Hematopoietic multipotent progenitor cell treated with erythropoietin and hydrocortisone succinate and interleukin-3 and kit ligand, for 6 days (in vitro differentiated cells): ENCODE data around the gene PROSER3.

Source experiments
- DNase-seq: peaks from one replicate; pipeline ENCODE4 v3.0.0-alpha.2; 2015

The PROSER3 gene

DNA sequence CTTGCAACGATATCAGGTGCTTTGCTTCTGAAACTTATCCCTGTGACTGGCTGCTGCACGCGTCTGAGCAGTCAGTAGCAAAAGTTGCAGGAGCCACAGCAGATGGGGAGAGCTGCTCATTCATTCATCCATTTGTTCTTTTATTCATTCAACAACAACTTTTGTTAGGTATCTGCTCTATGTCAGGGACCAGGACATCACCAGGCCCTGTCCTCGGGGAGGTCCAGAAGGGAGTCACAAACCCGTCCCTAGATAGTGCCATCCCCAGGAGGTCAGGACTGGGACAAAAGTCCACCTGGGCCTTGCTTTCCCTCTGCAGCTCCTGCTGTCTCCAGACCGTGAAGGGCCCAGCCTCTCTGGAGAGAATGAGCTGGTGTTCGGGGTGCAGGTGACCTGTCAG is 20.0 kb downstream of the PROSER3 start:
- no peak for DNase-seq

DNA sequence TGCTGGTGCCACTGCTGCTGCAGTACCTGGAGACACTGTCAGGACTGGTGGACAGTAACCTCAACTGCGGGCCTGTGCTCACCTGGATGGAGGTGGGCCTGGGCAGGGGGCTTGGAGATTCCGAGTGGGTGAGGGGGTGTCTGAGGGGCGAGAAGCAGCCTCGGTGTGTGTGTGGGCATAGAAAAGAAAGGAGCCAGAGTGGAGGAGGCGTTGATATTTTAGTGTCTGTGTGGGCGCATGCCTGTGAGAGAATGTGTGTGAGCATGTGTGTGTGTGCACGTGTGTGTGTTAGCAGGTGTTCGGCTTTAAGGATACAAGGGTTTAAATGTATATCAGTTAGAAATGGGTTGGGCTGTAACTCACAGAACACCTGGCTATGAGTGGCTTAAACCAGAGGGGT is 21.1 kb downstream of the PROSER3 start:
- no peak for DNase-seq

DNA sequence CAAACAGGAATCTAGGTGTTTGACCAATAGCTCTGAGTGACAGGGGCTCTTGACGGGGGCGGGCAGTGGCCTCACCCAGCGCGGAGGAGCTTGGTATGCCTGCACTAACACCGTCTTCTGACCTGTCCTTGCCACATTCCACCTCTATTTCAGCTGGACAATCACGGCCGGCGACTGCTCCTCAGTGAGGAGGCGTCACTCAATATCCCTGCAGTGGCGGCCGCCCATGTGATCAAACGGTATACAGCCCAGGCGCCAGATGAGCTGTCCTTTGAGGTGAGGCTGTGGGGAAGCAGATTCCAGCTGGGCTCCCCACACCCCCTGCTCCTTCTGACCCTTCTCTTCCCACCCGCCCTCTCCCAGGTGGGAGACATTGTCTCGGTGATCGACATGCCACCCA is 22.1 kb downstream of the PROSER3 start:
- DNase-seq = no peak

DNA sequence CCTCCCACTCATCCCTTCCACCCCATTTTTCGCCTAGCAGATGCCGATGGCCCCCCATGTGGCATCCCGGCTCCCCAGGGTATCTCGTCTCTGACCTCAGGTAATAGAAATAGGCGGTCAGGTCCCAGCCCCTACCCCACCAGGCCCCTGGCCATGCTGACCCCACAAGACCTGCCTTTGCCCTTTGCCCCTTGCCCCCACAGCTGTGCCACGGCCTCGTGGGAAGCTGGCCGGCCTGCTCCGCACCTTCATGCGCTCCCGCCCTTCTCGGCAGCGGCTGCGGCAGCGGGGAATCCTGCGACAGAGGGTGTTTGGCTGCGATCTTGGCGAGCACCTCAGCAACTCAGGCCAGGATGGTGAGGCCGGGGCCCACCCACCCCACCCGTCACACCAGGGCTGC is 22.7 kb downstream of the PROSER3 start:
- no peak for DNase-seq

DNA sequence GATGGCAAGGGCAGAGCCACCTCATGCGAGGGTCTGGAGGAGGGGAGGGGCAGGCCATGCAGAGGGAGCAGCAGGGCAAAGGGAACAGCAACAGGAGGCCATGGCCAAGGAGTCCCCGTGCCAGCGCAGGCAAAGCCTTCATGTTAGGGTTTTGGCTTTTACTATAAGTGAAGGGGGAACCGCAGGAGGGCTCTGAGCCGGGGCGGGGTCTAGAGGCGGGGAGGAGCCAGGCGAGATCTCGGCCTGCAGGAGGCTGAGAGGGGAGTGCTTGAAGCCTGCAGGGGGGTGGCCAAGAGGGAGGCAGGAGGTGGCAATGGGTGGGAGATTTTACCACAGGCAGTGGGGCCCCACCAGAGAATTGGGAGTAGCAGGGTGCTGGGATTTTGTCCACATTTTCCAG is 23.7 kb downstream of the PROSER3 start:
- DNase-seq = no peak

DNA sequence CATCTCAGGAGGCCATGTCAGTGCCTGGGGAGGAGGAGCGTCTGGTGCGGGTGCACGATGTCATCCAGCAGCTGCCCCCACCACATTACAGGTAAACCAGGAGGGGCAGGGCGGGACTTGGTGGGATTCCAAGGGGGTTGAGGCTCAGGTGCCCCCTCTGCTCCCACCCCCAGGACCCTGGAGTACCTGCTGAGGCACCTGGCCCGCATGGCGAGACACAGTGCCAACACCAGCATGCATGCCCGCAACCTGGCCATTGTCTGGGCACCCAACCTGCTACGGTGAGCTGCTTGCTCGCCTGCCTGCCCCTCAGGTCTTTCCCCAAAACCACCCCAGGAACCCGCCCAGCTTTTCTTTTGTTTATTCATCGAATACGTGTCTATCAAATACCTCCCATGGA is 24.6 kb downstream of the PROSER3 start:
- no peak for DNase-seq

DNA sequence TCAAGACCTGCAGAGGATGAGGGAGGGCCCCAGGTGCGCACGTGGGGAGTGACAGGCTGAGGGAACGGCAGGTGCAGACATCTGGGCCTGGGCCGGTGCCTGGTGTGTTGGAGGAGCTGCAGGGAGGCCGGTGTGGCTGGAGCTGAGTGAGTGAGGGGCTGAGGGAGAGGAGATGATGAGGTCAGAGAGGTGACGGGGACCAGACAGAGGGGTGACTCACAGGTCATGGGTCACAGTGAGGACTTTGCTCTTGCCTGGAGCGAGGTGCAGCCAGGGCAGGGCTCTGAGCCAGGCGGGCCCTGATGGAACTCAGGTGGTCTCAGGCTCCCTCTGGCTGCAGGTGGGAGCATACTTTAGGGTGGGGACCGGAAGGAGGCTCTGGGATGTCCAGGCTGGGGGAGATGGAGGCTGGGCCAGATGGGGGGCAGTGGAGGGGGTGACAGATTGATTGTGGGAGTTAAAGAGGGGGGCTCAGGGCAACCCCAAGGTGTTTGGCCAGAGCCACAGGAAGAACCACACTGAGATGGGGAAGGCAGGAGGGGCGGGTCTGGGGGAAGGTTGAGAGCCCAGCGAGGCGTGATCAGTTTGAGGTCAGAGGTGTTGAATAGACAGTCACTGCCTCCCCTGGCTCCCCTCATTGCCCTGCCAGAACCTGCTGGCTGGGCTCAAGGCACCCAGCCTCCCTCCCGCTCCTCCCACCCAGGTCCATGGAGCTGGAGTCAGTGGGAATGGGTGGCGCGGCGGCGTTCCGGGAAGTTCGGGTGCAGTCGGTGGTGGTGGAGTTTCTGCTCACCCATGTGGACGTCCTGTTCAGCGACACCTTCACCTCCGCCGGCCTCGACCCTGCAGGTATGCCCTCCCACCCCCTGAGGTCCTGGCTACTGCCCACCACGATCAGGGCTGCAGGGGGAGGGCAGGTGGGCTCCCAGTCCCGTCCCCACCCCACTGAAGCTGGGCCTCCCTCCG is 25.8 kb downstream of the PROSER3 start:
- DNase-seq = no peak

DNA sequence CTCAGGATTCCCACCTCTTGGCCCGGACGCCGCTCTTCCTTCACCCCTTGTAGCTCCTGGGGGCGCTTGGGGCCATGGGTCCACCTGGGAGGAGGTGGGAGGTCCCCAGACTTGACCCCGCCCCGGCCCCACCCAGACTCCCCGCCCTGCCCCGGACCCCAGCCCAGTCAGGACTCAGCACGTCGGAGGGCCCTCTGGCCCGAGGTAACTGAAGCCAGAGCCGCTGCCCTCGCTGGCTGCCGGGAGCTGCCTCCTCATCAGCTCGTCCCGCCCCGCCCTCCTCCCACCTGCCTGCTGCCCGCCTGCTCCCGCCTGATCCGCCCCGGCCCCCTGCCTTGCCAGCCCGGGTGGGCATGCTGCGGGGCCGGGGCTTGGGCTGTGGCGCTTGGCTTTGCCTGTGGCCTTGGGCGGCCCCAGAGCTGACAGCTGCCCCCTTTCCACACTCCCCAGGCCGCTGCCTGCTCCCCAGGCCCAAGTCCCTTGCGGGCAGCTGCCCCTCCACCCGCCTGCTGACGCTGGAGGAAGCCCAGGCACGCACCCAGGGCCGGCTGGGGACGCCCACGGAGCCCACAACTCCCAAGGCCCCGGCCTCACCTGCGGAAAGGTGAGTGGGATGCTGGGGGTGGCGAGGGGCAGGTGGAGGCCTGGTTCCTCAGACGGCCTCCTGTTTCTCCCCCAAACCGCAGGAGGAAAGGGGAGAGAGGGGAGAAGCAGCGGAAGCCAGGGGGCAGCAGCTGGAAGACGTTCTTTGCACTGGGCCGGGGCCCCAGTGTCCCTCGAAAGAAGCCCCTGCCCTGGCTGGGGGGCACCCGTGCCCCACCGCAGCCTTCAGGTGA is 26.7 kb downstream of the PROSER3 start:
- DNase-seq = no peak

DNA sequence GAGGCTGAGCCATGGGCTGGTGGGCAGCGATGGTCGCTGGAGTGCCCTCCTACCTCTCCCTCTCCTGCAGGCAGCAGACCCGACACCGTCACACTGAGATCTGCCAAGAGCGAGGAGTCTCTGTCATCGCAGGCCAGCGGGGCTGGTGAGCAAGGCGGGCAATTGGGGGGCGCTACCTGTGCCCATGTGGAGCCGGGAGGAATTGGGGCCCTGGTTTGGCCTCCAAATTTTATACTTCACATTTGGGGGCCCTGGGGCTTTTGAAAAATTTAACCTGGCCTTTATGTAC is 27.3 kb downstream of the PROSER3 start:
- DNase-seq = no peak

DNA sequence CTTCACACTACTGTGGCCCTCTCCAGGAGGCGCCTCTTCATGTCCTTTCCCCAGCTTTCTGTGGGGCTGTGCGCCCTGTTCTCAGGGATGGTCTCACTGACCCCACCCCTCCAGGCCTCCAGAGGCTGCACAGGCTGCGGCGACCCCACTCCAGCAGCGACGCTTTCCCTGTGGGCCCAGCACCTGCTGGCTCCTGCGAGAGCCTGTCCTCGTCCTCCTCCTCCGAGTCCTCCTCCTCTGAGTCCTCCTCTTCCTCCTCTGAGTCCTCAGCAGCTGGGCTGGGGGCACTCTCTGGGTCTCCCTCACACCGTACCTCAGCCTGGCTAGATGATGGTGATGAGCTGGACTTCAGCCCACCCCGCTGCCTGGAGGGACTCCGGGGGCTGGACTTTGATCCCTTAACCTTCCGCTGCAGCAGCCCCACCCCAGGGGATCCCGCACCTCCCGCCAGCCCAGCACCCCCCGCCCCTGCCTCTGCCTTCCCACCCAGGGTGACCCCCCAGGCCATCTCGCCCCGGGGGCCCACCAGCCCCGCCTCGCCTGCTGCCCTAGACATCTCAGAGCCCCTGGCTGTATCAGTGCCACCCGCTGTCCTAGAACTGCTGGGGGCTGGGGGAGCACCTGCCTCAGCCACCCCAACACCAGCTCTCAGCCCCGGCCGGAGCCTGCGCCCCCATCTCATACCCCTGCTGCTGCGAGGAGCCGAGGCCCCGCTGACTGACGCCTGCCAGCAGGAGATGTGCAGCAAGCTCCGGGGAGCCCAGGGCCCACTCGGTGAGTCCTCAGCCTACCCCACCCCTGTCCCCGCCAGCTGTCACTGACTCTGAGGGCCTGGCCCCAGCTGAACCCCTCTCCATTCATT is 28.6 kb downstream of the PROSER3 start:
- no peak for DNase-seq

DNA sequence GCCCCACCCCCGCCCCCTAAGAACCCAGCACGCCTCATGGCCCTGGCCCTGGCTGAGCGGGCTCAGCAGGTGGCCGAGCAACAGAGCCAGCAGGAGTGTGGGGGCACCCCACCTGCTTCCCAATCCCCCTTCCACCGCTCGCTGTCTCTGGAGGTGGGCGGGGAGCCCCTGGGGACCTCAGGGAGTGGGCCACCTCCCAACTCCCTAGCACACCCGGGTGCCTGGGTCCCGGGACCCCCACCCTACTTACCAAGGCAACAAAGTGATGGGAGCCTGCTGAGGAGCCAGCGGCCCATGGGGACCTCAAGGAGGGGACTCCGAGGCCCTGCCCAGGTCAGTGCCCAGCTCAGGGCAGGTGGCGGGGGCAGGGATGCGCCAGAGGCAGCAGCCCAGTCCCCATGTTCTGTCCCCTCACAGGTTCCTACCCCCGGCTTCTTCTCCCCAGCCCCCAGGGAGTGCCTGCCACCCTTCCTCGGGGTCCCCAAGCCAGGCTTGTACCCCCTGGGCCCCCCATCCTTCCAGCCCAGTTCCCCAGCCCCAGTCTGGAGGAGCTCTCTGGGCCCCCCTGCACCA is 29.3 kb downstream of the PROSER3 start:
- DNase-seq = no peak

DNA sequence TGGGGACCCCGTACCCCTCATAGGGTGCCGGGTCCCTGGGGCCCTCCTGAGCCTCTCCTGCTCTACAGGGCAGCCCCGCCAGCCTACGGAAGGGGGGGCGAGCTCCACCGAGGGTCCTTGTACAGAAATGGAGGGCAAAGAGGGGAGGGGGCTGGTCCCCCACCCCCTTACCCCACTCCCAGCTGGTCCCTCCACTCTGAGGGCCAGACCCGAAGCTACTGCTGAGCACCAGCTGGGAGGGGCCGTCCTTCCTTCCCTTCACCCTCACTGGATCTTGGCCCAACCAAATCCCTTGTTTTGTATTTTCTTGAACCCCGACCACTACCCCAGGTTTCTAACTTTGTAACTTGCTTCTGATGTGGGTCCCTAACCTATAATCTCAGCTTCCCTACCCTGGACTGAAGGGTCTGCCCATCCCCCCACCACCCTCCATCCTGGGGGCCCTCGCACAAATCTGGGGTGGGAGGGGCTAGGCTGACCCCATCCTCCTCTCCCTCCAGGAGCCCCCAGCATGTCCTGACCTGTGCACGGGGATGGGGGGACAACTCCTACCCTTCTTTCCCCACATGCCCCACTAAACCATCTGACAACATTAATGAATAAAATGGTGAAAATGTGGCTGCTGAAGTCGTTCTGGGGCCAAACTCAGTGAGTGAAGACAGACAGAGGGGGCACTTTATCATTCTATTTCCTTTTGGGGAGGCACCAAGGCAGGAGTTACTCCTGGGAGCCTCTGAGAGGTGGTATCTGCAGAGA is 30.4 kb downstream of the PROSER3 start:
- no peak for DNase-seq

DNA sequence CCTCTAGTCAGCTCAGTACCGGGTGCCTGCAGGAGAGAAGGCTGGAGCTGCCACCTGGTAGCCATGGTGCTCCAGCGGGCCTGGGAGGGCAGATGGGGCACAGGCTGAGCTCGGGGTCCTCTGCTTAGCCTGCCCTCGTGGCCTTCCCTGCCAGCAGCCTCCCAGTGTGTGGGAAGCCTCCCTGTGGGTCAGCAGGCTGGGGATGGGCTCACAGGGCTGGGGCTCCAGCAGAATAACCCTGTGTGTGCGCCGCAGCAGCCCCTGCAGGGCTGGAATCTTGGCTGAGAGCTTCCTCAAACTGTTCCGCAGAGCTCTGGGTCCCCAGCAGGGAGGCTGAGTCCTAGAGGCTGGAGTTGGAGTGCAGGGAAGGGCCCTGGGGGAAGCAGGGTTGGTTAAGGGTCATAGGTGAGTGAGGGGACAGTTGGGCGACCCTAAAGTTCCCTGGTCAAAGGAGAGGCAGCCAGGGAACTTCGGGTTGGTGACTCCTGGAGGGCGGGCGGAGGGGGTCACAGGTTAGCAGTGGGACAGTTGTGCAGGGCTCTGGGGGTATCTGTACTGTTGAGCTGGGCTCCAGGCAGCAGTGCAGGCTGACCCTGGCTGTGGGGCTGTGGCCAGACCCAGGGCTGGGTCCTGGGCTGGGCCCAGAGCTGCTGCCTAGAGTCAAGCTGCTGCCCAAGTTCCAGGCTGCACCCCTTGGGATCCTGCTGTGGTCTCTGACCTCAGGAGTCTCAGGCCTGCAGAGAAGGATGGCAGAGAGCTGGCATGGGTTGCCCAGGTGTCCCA is 31.4 kb downstream of the PROSER3 start:
- no peak for DNase-seq

DNA sequence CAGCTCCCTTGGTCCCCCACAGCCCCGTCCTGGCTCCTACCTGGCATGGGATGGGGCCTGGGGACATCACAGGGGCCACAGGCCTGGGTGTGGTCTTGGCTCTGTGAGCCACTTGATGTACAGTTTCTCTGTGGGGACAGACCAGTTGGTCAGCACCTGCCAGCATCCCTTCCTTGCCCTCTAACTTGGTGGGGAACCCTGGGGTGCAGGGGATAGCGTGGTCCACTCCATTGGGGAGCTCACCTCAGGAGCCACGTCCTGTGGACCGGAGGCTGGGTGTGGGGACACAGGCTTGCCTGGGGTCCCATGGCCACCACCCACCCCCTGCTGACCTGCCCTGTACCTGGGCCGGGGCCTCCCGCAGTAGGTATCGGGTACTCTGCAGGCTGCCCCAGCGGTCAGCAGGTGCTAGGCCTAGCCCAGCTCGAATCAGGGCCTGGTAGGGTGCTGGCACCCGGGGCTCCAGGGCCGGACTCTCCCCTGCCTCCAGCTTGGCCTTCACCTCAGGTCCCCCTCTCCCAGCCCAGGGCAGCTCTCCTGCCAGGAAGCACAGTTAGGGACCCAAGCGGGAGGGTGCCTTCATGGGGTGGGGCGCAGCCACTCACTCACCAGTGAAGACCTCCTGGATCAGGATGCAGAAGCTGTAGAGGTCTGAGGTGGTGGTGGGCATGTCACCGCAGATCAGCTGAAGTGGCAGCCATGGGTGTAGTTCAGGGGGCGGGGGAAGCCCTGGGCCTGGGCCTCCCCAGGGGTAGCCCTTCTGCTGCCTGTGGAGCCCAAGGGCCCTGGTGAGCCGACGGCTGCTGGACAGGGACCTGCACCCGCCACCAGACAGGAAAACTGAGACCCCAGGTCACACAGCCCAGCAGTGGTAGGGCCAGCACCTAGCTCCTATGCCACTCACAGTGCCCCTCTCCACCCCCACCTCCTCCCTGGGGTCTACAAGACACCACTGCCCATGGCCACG is 32.3 kb downstream of the PROSER3 start:
- no peak for DNase-seq

DNA sequence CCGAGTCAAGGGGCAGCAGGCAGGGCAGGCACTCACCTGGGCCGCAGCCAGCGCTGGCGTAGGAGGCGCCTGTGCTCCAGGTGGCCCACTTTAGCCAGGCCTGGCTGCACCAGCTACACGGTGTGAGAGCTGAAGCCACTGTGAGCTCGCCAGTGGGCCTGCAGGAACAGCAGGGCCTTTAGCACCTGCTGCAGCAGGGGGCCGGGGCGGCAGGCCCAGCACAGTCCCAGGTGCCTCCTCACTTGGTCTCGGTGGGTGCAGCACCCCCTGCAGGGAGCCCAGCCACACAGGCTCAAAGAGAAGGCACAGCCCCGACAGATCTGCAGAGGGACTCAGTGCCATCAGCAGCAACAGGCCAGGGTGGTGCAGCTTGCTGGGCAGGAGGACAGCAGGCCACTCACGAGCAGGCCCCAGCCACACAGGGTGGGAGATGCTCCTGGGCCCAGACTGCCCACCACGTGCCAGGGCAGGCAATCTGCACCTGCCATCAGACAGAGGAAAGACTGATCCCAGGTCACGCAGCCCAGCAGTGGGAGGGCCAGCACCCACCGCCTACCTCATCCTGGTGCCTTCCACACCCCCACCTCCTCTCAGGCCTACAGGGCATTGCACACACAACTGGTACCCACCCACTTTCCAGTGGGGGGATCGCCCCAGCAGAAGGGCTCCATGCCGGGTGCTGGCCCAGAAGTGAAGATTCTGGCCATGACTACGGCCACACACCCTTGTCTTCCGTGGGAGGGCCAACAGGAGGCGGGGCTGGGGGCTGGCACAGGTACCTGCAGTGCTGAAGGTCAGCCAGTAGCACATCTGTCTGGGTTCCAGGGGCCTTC is 33.2 kb downstream of the PROSER3 start:
- peak; percentile 34 for DNase-seq

DNA sequence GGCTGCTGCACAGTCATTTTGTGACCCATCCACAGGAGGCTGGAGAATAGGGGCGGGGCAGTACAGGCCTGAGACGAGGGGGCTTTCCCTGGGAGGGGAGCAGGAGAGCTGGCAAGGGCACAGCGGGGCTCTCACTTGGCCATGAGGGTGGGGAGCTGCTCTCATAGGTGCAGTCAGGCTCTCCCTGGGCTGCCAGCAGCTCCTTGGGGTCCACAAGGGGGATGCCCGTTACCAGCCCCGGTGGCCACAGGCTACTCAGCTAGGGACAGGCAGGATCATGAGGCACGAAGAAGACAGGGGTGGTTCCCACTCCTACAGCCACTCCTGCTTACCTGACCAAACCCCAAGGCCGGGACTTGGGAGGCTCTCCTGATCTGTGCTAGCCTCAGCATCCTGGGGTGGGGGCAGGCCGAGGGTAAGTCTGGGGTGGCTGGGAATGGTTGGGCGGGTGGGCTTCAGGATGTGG is 33.9 kb downstream of the PROSER3 start:
- DNase-seq = no peak

DNA sequence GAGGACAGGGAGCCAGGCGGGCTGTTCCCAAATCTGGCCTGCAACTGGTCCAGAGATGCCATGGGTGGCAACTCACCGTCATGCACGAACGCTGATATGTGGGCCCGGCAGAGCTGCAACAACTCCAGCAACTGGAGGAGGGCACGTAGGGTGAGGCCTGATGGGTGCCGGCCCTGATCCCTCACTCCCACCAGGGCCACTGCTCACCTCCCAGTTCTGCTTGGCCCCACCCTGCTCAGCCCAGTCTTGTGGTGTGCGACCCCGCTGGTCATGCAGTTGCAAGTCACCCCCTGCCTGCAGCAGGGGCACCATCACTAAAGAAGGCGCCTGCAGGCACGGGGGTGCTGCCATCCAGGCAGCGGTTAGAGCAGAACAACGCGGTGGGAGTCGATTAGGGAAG is 34.3 kb downstream of the PROSER3 start:
- no peak for DNase-seq

DNA sequence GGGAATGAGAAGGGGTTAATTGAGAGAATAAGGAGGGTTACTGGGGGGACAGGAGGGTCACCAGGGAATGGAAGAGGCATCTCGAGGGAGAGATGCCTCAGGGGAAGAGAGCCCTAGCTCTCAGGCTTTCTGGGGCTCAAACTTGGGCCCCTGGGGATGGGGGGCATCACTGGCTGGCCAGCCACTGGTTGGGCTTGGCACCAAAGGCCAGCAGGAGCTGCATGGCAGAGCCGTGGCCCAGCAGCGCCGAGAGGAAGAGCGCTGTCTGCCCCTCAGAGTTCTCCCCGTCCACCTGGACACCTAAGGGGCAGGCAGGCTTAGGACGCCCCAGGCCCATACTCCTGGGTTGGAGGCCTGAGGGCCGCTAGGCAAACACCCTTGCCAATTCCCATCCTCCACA is 34.9 kb downstream of the PROSER3 start:
- DNase-seq = no peak
